ENCODE results near the gene IL1RN.

The IL1RN gene

DNA sequence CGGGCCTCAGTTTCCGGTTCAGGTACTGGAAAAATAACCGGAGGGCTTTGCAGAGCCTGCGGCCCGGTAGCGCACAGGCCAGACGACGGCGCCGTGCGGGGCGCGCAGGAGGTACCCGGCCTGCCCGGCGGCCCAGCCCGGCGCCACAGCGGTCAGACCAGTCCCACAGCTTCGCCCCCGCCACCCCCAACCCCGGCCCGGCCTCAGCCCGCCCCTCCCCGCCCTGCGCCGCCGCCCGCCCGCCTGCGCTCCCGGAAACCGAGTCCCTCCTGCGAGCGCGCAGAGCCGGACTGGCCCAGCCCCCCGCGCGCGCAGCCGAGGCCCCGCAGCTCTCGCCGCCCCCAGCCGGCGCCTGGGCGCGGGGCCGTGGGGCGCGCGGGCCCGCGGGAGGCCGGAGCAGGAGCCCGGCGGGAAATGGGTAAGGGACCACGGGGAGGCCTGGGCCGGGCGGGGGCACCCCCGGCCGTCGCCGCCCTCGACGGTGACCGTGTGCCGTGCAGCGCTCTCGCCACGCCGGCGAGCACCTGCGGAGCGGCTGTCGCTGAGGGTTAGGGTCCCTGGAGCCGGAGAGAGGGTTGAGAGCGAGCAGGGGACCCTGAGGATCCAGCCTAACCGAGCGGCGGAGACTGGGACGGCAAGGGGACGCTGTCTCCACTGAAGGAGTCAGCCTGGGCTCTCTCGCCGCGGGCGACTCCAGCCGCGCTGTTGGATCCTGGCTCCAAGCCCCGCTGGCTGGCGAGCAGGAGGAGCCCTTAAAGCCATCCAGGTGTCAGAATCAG, 29.9 kb downstream of the IL1RN start:
- DNase-seq: no peak

DNA sequence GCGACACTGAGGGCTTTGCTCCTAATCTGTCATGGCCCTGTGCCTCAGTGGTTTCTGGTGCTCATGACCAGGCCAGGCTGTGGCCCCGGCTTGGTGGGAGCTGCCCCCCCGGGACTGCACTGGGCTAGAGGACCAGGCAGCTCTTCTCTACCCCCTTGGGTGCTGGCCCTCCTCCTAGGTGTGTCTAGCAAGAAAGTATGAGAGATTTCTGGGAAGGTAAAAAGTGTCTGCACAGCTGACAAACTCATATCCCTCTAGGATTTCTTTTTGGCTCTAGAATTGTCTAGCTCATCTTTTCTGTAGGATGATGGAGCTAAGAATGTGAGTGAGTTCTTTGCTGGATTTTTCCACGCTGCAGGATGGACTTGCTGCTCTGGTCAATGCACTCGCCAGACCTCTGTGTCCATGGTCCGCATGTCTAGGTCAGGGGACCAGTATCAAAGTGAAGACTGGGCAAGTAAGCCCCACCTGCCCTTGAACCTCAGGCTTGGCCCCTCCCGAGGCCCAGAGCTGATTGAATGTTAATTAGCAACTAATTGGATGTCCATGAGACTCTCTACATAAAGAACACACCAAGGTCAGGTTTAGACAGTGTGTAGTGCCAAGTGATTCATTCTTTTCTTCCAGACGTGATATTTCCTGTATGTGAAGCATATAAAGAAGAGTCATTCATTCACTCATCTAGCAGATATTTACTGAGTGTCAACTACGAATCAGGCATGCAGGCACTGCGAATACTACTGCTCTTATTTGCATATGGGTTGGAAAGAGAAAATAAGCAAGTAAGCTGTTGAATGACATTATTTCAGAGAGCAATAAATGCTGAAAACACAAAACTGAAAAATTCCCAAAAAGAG, 30.7 kb downstream of the IL1RN start:
- no peak for DNase-seq

DNA sequence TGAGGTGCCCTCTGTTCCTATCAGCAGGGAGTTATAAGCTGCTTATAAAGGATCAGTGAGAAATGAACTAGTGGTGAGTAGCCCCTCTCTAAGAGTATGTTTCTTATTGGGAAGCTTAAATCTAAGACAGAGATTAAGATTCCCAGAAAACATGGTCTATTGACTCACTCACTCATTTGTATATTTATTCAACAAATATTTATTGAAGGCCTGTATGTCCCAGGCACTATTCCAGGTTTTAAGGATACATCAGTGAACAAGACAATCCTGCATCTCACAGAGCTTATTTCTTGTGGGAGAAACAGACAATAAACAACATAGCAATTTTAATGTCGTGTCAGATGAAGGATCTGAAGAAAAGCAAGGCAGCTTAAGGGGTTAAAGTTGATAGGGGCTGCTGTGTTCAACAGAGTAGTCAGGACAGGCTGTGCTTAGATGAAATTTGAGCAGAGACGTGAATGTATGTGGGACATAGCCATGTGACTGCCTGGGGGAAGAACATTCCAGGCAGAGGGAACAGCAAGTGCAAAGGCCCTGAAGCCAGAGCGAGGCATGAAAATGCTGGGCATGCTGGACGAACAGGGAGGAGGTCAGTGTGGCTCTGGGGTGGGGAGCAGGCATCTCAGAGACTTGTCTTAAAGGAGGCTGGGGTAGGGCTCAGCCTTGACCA, 31.6 kb downstream of the IL1RN start:
- no peak for DNase-seq

DNA sequence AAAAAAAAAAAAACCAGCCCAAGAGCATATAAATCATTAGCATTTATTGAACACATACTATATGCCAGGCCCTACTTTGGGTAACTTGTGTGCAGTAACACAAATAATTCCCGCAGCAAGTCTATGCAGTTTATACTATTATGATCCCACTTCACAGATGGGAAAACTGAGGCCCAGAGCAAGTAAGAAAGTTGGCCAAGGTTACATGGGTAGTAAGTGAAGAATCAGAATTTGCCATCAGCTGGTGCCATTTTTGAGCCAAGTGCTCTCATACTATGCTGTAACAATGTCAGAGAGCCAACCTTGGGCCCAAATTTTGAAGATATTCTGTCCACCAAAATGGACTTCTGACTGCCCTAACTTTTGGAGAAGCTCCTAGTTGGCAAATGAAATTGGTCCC, 32.9 kb downstream of the IL1RN start:
- DNase-seq: no peak

DNA sequence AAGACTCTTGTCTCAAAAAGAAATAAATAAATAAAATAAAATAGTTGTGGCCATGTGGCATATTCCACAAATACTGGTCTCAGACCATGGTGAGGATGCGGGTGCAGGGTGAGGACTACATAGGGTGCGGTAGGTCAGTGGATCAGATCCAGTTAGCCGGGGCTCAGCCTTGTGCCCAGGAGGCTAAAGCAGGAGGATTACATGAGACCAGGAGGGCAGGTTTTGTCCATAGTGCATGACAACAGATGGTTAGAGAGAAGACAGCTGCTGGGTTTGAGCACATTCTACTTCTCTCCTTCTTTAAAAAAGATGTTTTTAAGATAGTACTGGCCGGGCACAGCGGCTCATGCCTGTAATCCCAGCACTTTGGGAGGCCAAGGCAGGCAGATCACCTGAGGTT, 33.6 kb downstream of the IL1RN start:
- no peak for DNase-seq

DNA sequence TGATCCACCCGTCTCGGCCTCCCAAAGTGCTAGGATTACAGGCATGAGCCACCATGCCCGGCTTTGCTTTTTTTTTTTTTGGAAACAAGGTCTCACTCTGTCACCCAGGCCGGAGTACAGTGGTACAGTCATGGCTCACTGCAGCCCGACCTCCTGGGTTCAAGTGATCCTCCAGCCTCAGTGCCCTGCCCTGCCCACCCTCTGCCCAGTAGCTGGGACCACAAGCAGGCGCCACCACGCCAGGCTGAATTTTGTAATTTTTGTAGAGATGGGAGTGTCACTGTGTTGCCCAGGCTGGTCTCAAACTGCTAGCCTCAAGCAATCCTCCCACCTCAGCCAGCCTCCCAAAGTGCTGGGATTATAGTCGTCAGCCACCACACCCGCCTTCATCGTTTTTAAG, 34.8 kb downstream of the IL1RN start:
- no peak for DNase-seq

DNA sequence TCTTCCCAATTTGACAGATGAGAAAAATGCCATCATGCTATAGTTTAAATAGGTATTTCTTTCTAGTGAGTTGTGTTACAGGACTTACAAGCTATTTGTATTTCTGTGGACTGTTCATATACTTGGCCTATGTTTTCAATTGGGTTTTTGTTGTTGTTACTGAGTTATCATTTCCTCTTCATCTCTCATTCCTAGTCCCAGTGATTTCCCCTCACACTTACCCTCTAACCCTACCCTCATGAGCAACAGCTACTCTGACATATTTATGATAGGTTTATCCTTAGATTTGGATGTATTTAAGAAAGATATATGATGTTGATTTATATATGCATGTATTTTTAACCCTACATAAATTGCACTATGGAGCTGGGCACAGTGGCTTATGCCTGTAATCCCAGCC, 35.5 kb downstream of the IL1RN start:
- no peak for DNase-seq

DNA sequence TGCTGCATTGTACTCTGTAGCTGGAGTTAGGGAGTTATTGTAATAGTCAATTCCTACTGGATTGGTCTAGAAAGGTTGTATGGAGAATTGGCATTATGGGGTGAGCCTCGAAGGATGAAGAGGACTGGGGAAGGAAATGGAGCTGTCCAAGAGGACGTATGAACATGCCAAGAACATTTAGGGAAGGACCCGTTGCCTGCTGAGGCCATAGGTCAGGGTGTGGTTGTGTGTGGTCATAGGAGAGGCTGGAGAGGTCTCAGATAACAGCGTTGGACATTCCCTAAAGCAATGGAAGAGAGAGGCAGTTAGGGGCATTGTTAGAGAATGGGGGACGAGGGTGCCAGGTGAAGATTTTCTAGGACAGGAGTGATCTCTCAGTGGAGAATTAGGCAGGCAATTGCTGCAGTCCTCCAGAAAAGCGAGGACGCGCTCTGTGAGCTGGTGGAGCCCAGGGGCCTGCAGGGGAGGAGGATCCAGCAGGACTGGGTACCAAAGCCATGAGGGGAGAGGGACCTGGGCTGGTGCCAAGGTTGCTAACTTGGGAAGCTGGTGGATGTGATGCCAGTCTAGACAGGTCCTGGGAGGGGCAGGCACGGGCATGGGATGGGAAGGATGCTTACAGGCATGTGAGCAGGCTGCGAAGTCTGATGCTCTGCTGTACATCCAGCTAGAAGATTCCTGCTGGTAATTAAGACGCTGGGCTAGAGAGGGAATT, 37.0 kb downstream of the IL1RN start:
- no peak for DNase-seq

DNA sequence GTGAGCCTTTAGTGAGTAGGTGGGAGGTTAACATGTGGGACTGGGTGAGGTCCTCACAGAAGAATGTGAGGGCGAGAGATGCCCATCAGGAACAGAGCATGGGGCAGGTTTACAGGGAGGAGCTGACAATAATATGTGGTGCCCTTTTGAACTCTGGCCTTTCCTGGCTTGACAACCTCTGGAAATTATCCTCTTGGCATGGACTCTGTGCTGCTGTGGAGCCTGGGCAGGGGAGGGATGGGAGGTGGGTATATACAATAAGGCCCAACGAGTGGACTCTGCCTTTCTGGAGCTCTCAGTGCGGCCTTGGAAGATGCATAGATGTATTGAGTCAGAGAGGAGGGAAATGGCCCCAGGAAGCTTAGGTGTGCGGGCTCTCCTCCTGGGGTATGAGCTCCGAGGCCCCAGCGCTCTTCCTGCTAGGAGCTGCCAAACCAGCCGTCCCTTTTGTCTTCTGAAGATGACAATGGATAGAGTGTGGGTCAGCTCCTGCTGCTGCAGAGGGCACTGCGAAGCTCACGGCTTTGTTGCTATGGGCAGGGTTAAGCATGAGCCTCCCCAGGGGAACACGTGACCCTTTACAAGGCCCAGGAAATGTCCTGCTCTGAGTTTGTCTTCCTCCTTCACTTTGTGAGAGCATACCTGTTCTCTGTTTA, 37.7 kb downstream of the IL1RN start:
- no peak for DNase-seq

DNA sequence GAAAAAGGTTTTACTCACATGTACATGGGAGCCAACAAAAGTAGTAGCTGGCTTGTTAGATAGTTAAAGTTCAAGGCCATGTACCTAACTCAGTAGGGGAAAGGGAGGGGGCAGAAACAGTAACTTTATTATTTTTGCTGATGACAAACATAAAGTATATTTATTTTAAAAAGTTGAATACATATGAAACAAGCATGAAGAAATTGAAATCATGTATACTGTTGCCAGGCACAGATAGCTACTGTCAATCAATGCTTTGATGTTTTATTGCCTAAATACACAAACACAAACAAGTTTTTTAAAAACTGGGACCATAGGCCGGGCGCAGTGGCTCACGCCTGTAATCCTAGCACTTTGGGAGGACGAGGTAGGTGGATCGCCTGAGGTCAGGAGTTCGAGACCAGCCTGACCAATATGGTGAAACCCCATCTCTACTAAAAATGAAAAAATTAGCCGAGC, 38.8 kb downstream of the IL1RN start:
- no peak for DNase-seq

DNA sequence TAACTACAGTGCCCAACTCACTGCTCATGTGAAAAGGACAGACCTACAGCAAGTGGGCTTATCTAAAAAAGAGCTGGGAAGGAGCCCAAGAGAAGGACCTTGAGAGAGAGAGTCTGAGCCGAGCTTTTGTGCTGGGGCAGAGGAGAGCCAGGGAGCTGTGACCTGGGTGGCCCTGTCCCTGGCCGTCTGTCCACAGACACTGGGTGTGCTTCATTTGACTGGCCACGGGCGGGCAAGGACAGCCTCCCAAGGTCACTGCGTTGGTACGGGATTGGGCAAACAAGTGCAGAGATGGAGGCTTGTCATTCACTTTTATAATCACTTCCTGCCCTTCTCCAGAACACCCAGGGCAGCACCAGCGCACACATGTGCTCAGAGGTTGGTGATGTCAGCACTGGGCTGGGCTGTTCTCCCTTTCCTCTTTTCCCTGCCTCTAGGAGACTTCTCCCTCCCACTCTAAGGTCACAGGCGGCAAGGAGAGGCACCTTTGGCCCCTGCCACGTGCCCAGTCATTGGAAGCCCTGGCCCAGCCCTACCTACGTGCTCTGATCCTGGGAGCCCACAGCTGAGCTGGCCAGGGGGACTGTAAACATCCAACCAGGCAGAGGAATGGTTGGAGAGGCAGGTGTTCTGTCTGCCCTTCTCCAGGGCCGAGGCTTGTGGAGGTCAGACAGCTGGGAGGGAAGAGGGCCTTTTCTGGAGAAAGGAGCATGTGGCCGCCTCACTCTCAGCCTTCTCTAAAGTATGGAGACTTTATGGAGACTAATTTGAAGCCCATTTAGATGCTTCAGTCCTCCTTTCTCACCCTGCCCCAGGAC, 39.9 kb downstream of the IL1RN start:
- DNase-seq: no peak

DNA sequence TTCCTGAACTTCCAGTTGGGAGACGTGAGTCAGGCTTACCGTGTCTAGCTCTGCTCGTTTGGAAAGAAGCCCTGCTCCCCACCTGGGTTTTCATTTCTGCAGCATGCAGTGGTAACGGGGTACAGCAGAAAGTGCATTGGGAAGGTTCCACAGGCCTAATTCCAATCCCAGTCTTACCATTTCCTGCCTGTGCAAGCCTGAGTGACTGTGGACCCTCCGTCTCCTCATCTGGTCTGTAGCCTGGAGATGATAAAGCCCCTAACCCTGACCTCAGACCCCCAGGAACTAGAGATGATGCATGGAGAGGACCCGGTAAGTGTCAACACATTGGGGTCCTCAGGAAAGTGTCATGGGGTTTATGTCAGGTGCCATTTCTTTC, 40.6 kb downstream of the IL1RN start:
- DNase-seq: no peak

DNA sequence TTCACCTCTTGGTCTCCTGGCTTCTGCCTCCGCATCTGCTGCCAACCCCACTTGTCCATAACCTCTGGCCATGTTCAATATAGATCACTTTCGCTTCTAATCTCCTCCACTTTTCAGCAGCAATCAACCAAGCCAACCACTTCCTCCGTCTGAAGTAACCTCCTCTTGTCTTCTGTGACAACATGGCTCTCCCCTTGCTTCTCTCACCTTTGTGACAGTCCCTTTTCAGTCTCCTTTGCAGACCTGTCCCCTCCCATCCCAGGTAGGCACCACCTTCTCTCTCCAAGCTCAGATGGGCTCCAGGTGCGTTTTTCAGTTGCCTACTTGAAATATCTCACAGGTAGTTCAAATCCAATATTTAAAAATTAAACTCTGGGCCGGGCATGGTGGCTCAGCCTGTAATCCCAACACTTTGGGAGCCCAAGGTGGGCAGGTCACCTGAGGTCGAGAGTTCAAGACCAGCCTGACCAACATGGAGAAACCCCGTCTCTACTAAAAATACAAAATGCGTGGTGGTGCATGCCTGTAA, 41.7 kb downstream of the IL1RN start:
- no peak for DNase-seq

DNA sequence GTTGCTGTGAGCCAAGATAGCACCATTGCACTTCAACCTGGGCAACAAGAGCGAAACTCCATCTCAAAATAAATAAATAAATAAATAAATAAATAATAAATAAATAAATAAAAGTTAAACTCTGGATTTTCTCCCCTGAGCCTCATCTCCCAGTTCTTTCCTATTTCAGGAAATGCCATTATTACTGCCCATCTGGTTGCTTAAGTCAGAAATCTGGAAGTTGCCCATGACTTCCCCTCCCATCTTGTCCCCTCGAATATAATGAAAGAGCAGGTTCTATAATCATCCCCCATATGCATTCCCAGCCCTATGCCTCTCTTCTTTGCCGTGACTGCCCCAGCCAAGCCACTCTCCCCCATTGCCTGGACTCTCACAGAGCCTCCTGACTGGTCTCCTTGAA, 42.2 kb downstream of the IL1RN start:
- DNase-seq: no peak

DNA sequence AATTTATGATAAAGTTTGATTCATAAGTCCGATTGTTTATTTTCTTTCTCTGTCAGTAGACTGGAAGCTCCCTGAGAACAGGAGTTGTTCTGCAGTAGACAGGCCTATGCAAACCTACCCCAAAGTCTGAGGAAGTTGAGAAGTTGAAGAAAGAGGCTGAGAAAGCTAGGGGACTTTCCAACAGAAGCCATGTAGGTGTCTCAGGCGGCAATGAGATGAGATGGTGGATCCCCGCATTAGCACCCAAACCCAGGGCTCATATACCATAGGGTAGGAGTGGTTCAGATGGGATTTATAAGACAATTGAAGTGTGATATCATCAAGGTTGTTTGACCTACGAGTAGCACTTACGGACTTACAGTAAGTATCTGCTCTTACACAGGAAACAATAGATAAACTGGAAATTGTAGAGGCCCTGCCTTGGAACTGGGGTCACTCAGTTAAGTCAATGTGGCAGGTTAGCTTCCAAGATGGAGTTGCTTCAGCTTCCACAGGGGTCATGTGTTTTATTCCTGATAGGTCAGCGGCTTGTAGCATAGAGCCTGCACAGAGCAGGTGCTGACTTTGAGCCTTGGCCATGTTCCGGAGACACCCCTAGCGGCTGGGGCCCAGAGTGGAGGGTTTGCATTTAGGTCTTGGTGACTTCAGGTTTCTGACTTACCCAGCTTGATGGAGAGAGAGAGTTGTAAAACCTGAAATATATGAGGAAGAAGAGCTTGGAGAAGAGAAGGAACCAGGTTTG, 44.1 kb downstream of the IL1RN start:
- no peak for DNase-seq

DNA sequence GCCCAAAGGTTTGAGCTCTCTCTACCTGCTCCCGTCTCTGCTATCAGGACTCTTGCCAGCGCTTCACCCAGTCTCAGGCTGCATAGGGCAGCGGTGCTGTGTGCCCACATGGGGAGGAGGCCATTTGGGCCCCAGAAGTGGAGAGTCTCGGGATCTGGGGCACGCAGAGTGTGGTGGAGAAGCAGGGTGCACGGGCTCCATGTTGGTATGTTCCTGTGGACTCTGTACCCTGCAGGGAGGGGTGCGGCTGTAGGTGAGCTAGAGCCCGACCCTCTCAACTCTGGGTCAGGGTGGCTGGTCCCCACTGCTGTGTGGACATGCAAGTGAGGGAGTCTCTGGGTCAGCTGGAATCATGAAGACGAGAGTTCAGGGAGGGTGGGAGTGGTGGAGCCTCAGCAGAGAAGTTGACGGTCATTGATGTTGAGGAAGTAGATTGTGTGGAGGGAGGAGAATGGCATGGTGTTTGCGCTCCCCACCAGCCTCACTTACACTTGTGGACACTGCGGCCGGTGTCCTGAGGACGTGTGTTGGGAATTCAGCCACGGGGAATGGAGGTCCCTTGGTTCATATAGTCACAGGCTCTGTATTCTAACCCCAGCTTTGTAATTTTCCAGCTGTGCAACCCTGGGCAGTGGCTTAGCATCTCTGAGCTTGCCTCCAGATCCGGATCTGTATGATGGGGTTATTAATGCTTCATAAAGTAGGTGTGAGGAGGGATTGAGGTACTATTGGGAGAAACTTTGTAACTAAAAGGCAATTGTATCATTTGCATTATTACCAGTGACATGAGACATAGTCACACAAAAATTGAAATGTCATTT, 45.5 kb downstream of the IL1RN start:
- no peak for DNase-seq

DNA sequence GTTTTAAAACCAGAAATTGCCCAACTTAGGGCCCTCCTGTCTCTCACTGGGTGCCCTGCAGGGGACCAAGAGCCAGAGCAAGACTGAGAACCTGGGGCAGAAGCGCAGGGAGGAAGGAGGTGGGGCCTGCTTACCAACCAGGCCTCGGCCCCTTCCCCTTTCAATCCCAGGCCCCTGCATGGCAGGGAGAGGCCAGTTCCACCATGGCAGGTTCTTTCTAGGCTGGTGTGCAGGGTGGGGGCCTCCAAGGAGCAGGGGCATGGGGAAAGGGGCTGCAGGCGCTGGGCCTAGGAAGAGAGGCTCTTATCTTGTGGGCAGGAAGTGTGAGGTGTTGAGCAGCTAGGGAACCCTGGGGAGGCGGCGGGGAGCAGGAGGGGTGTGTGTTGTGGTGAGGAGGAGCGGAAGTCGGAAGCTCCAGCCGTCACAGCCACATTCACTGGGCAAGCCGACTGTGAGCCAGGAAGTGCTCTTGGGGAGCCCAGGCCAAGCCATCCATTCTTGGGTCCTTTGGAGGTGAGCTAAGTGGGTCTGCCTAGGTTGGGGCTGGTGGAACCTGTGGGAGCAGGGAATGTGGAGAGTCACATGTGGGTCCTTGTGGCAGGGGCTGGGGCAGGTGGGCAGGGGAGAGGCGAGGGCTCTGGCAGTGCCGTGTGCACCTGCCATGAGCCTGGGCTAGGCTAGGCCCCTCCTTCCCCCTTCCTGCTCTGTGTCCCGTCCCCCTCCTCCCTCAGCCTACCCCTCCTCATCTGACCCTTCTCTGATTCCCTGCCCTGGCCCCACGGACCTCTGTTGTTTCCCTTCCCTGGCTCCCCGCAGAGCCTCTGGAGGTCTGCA, 46.4 kb downstream of the IL1RN start, which contains the start of gene PSD4:
TSS of gene PSD4 (plus strand) at position 430 of the 834 bp plus-strand sequence. CDS start 8,486 bp downstream, outside the sequence.
- DNase-seq: no peak

DNA sequence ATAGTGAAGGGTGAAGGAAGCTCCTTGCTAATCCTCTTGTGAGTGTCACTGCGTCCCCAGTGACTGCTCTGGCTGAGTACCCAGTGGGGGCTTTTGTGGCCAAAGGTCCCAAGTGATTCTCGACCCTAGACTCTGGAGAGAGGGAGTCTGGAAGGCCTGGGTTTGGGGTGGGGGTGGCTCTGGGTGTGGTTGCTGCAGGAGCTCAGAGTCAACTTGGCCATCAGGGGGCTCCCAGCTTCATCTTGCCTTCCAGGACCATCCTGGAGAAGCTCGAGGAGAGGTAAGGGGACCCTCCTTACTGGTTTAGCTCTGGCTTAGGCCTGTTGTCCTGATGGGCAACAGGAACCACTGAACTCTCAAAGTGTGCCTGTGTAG, 47.0 kb downstream of the IL1RN start:
- DNase-seq: no peak

All from NCI-H446 treated with DMSO at 0.1 percent for 48 hours (cell line).